Measurements from ENCODE around the gene MTMR3.

The MTMR3 gene

DNA sequence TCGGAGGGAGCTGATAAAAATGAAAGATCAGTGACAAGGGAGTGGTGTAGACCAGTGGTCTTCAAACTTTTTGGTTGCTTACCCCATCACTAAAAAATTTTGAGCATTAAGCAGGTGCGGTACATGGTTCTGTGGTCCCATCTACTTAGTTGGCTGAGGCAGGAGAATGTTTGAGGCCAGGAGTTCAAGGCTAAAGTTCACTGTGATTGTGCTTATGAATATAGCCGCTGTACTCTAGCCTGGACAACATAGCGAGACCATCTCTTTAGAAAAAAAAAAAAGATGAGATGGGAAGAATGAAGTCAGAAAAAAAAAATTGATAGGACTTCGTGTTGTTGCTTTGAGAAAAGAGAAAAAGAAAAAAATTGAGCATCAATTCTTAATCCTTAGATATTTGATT, 7.8 kb downstream of the MTMR3 start:
- Histone ChIP-seq H3K4me1 (ENCODE audit: low read length) (no peaks in the 10 kb centered on the region), H3K9ac (ENCODE audit: low read length) (no peak overlapping the region), H3K27ac (ENCODE audit: low read length) (no peak overlapping the region), H3K4me2 (ENCODE audit: low read depth, low read length) (no peak overlapping the region), H4K20me1 (ENCODE audit: insufficient read depth, low read length) (peaks cover 4% of the 10 kb centered on the region; the same call in 1 of the 2 replicates), H3K9me2 (replicated peaks; ENCODE audit: insufficient read depth, low read length) (no peaks in the 10 kb centered on the region), H3F3A (ENCODE audit: insufficient read depth, low read length) (no peaks in the 10 kb centered on the region), H3K4me3 (ENCODE audit: low read length) (no peak overlapping the region), H3K9me3 (replicated peaks; ENCODE audit: insufficient read depth, low read length) (no peaks in the 10 kb centered on the region), H3K36me3 (replicated peaks; ENCODE audit: insufficient read depth, low read length) (no peaks in the 10 kb centered on the region), H2AFZ (ENCODE audit: low read length) (no peak overlapping the region), H3K79me2 (ENCODE audit: low read length) (peaks cover 96% of the 10 kb centered on the region), H3K27me3 (replicated peaks; ENCODE audit: insufficient read depth, low read length) (no peaks in the 10 kb centered on the region)
- DNase-seq, result no peak
- TF ChIP-seq EZH2phosphoT487 (IDR thresholded peaks at IDR 0.05; ENCODE audit: low read length) (no peak), CTCF (IDR thresholded peaks at IDR 0.05; ENCODE audit: low read length) (no peak), EZH2 (optimal IDR thresholded peaks at IDR 0.05; ENCODE audit: low read depth, low read length) (no peak)

GRCh38 chr22:29892315-29893156, 9.6 kb downstream of the MTMR3 start:
- no peak overlapping the region for H3K27ac ChIP-seq (ENCODE audit: low read length)
- H3K9ac ChIP-seq (ENCODE audit: low read length), result no peak overlapping the region
- no peak for TF ChIP-seq EZH2phosphoT487 (IDR thresholded peaks at IDR 0.05; ENCODE audit: low read length)
- no peak for TF ChIP-seq CTCF (IDR thresholded peaks at IDR 0.05; ENCODE audit: low read length)
- H3K79me2 ChIP-seq (ENCODE audit: low read length), result peaks cover 89% of the 10 kb centered on the region
- H3K27me3 ChIP-seq (replicated peaks; ENCODE audit: insufficient read depth, low read length), result no peaks in the 10 kb centered on the region
- no peak overlapping the region for H2AFZ ChIP-seq (ENCODE audit: low read length)
- H3K4me3 ChIP-seq (ENCODE audit: low read length), result no peak overlapping the region
- H3K9me3 ChIP-seq (replicated peaks; ENCODE audit: insufficient read depth, low read length), result no peaks in the 10 kb centered on the region
- no peaks in the 10 kb centered on the region; the same call in none of the 2 replicates for H4K20me1 ChIP-seq (ENCODE audit: insufficient read depth, low read length)
- no peaks in the 10 kb centered on the region for H3F3A ChIP-seq (ENCODE audit: insufficient read depth, low read length)
- no peaks in the 10 kb centered on the region for H3K9me2 ChIP-seq (replicated peaks; ENCODE audit: insufficient read depth, low read length)
- no peaks in the 10 kb centered on the region for H3K36me3 ChIP-seq (replicated peaks; ENCODE audit: insufficient read depth, low read length)
- H3K4me1 ChIP-seq (ENCODE audit: low read length), result no peaks in the 10 kb centered on the region
- H3K4me2 ChIP-seq (ENCODE audit: low read depth, low read length), result no peak overlapping the region
- no peak for DNase-seq

DNA sequence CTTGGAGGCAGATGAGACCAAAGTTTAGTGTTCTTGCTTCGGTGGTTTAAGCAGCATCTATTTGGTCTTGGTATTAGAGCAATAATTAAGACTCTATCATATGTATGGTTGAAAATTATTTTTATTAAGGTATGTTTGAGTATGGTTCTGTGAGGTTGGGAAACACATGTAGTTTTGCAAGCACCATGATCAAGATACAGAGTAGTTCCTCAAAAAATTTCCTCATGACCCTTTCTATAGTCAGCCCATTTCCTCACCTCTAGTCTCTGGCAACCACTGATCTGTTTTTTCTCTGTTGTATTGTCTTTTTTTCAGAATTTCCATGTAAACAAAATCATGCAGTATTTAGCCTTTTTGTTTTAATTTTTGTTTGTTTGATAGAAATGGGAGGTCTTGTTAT, 18.4 kb downstream of the MTMR3 start:
- peaks cover 83% of the 10 kb centered on the region for H3K79me2 ChIP-seq (ENCODE audit: low read length)
- DNase-seq, result no peak

More for the DNA sequence above, 18.4 kb downstream of the MTMR3 start:
- Histone ChIP-seq H3K9me3 (replicated peaks; ENCODE audit: insufficient read depth, low read length) (no peaks in the 10 kb centered on the region), H3K36me3 (replicated peaks; ENCODE audit: insufficient read depth, low read length) (no peaks in the 10 kb centered on the region), H4K20me1 (ENCODE audit: insufficient read depth, low read length) (no peaks in the 10 kb centered on the region; the same call in none of the 2 replicates), H3K9me2 (replicated peaks; ENCODE audit: insufficient read depth, low read length) (no peaks in the 10 kb centered on the region), H3K4me3 (ENCODE audit: low read length) (no peak overlapping the region), H2AFZ (ENCODE audit: low read length) (no peak overlapping the region), H3K27ac (ENCODE audit: low read length) (no peak overlapping the region), H3K27me3 (replicated peaks; ENCODE audit: insufficient read depth, low read length) (no peaks in the 10 kb centered on the region), H3K4me2 (ENCODE audit: low read depth, low read length) (no peak overlapping the region), H3F3A (ENCODE audit: insufficient read depth, low read length) (no peaks in the 10 kb centered on the region), H3K9ac (ENCODE audit: low read length) (no peak overlapping the region), H3K4me1 (ENCODE audit: low read length) (no peaks in the 10 kb centered on the region)
- TF ChIP-seq EZH2phosphoT487 (IDR thresholded peaks at IDR 0.05; ENCODE audit: low read length) (no peak), CTCF (IDR thresholded peaks at IDR 0.05; ENCODE audit: low read length) (no peak), EZH2 (optimal IDR thresholded peaks at IDR 0.05; ENCODE audit: low read depth, low read length) (no peak)

Data from MM.1S (cell line).